Measurements from ENCODE around the gene LPIN2.

Gene LPIN2

GRCh38 chr18:2978661-2979106, 34.3 kb downstream of the LPIN2 start:
- DNase-seq: peak; percentile 79

GRCh38 chr18:2978208-2978607, 34.7 kb downstream of the LPIN2 start:
- peak; percentile 30 for DNase-seq

DNA sequence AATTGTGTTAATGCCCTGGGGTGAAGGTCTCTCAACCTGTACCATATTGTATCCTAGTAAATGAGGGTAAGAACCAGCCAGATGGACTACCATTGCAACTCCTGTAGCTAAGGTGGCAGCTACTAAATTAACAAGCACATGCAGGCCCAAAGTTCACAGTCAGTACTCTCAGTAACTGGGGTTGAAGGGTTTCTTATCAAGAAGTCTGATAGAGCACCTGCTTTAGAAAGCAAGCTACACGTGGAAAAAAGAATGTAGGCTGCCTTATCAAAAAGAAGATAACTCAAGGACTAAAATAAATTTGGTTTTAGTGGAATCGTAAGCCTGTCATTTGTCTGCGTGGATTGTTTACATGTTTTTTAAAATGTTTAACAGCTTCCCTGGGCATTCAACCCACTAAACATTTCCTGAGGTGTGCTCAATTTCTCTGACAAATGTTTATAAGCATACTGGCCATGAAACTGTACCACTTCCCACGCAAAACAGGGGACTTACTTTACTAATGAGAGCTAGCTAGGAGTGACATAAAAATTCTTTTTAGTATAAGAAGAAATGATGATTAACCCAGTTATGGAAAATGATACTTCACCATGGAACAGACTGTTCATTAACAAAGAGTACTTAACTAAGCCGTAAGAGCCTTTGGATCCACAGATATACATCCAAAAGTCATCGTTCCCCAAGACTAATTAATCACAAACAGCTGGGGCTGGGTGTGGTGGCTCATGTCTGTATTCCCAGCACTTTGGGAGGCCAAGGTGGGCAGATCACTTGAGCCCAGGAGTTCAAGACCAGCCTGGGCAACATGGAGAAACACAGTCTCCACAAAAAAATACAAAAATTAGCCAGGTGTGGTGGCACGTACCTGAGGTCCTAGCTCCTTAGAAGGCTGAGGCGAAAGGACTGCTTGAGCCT, 36.5 kb downstream of the LPIN2 start:
- no peak for DNase-seq

- DNase-seq: no peak
Observed at GRCh38 chr18:2974731-2975130, 38.2 kb downstream of the LPIN2 start.

- no peak for DNase-seq
Observed at GRCh38 chr18:2971741-2972552, 41.0 kb downstream of the LPIN2 start.

DNA sequence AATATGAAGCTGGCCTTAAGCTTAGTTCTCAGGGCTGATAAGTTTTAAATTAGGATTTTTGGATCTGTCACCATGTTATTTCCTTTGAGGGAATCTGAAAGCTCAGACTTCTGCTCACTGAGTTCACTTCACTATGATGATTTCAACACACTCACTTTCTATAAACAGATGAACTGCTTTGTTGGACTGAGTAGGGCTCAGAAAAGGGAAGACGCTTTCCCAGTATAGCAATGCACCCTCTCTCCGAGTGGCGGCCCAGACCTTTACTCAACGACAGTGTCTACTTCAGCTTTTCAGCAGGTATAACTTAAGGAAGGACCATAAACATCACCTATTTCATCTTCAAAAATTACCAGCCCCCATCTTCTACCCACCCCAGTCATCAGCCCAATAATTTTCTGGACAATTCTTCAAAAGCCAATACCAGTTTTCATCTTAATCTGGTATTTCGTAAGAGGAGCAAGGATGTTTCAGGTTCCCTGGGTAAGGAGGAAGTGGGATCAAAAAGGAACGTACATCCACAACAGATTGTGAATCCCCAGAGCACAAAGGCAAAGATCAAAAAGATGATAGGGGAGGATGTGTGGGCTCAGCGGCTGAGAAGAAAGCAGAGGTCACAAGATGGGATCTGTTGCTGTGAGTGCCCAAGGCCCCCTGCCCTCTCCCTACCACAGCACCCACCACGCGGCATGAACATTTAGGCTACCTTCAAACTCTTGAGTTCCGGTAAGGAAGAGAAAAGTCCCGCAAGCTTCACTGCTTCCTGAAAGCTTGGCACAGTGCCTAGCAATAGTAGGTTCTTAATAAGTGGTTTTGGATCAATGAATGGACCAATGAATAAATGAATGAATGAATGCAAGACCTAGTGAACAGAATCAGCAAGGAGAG, 41.9 kb downstream of the LPIN2 start:
- DNase-seq: no peak

GRCh38 chr18:2970344-2970743, 42.6 kb downstream of the LPIN2 start:
- DNase-seq: no peak

- no peak for DNase-seq
Observed at GRCh38 chr18:2969695-2970094, 43.2 kb downstream of the LPIN2 start.

DNA sequence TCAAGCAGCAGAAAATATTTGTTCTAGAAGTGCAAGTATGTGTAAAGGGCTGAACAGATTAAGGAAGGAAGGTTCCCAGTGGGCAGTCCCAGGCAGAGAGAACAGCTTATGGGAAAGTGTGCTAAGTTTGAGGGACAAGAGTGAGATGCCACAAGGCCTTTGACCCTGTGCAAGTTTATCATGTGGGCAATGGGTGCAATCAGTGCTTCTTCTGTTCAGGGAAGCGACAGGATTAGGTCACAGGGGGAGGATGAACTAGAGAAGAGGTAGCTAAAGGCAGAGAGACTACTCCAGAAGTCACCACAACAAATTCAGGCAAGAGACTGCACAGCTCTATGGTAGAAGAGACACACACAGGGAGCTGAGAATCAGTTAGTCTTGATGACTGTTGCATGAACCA, 44.3 kb downstream of the LPIN2 start:
- DNase-seq: no peak

GRCh38 chr18:2967820-2968219, 45.1 kb downstream of the LPIN2 start:
- DNase-seq: no peak

- DNase-seq: no peak
Observed at GRCh38 chr18:2967357-2967756, 45.6 kb downstream of the LPIN2 start.

- DNase-seq: no peak
Observed at GRCh38 chr18:2966560-2966959, 46.4 kb downstream of the LPIN2 start.

DNA sequence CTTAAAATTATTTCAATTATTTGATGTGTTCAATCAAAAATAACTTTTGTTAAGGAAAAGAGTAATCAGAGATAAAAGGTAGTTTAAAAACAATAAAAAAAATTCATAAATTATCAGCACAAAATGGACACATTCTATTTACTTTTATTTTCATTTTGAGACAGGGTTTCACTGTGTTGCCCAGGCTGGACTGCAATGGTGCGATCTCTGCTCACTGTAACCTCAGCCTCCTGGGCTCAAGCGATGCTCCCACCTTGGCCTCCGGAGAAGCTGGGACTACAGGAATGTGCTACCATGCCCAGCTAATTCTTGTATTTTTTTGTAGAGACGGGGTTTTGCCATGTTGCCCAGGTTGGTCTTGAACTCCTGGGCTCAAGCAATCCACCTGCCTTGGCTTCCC, 47.1 kb downstream of the LPIN2 start:
- DNase-seq: no peak

DNA sequence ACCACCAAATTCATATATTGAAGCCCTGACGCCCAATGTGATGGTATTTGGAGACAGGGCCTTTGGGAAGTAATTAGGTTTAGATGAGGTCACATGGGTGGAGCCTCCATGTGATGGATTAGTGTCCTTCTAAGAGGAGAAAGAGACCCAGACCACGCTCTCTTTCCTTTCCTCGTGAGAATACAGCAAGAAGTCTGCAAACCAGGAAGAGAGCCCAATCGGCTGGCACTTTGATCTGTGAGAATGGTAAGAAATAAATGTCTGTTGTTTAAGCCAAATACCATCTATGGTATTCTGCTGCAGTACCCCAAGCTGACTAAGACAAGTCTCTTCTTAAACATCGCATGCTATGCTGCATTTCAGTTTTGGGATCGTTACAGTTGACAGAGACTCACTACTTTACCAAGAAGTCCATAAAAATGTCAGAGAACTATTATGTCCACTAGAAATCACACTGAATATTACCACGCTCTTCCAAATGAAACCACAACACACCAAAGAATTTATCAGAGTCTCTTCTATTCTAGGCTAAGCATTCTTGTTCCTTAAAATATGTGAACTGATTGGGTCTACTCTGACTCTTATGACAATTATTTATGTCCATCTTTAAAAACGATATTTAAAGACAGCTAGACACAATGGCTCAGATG, 48.5 kb downstream of the LPIN2 start:
- DNase-seq: peak; percentile 42

Measured in fibroblast of upper back skin (primary cell).